ENCODE results near the gene SCCPDH.

DNA sequence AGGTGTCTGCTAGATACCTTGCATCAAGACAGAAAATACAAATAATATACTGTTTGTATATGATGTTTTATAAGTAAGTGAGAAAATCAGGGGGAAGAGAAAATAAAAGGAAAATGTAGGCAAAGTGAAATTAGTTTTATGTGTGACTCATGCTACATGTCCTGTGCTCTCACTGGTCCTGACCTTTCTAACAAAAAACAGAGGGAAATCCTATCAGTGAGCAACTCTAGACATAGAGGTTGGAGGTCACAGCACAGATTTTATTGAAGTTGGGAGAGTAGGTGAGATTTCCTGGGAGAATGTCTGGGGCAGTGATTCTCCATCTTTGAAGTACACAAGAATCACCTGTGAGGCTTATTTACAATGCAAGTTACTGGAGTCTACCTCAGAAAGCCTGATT lies 9.5 kb downstream of the SCCPDH start:
- TF ChIP-seq, protein P1, sequence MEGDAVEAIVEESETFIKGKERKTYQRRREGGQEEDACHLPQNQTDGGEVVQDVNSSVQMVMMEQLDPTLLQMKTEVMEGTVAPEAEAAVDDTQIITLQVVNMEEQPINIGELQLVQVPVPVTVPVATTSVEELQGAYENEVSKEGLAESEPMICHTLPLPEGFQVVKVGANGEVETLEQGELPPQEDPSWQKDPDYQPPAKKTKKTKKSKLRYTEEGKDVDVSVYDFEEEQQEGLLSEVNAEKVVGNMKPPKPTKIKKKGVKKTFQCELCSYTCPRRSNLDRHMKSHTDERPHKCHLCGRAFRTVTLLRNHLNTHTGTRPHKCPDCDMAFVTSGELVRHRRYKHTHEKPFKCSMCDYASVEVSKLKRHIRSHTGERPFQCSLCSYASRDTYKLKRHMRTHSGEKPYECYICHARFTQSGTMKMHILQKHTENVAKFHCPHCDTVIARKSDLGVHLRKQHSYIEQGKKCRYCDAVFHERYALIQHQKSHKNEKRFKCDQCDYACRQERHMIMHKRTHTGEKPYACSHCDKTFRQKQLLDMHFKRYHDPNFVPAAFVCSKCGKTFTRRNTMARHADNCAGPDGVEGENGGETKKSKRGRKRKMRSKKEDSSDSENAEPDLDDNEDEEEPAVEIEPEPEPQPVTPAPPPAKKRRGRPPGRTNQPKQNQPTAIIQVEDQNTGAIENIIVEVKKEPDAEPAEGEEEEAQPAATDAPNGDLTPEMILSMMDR (IDR thresholded peaks at IDR 0.05): no peak
- no peak for TF ChIP-seq POLR2A (IDR thresholded peaks at IDR 0.05)
